PC-3 (cell line): ENCODE results near the gene RNASET2. TPM values are rescaled to one million over a fixed set of nuclear protein-coding genes. Genes with fewer than 3 reads are reported as not detected.

Experiments used
- ATAC-seq: fragments of 200-7000 bp; cut with Tn5 transposase; 2 replicates; pipeline ENCODE4 v1.9.1; 2020; ENCODE audit warnings: mild to moderate bottlenecking, moderate library complexity
- BruUV-seq: library from RNA; stranded (reverse); fragments of 400-500 nt; replicated peaks from 2 replicates; lab custom pipeline; 2021; lab: Mats Ljungman, UMichigan
- CTCF ChIA-PET: fragments of 300-600 bp; sonication (Branson Sonifier 250); formaldehyde crosslinking; loops from one replicate; lab custom pipeline; 2022; ENCODE audit warnings: antibody characterized with exemption; lab: Charles Lee
- POLR2A ChIA-PET: fragments of 300-600 bp; sonication (Branson Sonifier 250); formaldehyde crosslinking; loops from one replicate; lab custom pipeline; 2022; ENCODE audit warnings: antibody characterized with exemption; ENCODE audit not compliant: unreplicated experiment; lab: Charles Lee
- DNase-seq: peaks from one replicate; pipeline ENCODE4 v3.0.0-alpha.2; 2015
- H2AFZ ChIP-seq: fragments of 300-600 bp; sonication (generic); 2 replicates; pipeline ENCODE4 v1.6.0; 2016; ENCODE audit warnings: antibody characterized with exemption, low read length
- H3F3A ChIP-seq: fragments of 300-600 bp; sonication (generic); one replicate; pipeline ENCODE4 v1.6.0; 2017; ENCODE audit warnings: antibody characterized with exemption, low read length, control low read depth, mild to moderate bottlenecking; ENCODE audit not compliant: unreplicated experiment
- H3K27ac ChIP-seq: fragments of 300-600 bp; sonication (generic); 2 replicates; pipeline ENCODE4 v1.5.1; 2016; ENCODE audit warnings: mild to moderate bottlenecking, low read length
- H3K27me3 ChIP-seq: fragments of 300-600 bp; sonication (generic); 2 replicates; pipeline ENCODE4 v1.6.1; 2016; ENCODE audit warnings: low read length, mixed read lengths
- H3K36me3 ChIP-seq: fragments of 300-600 bp; sonication (generic); 2 replicates; pipeline ENCODE4 v1.6.1; 2016; ENCODE audit warnings: low read depth, mixed run types, low read length, mixed read lengths
- H3K4me1 ChIP-seq: fragments of 300-600 bp; sonication (generic); 2 replicates; pipeline ENCODE4 v1.5.1; 2016; ENCODE audit warnings: low read length; ENCODE audit not compliant: insufficient read depth
- H3K4me2 ChIP-seq: fragments of 300-600 bp; sonication (generic); 2 replicates; pipeline ENCODE4 v1.6.0; 2016; ENCODE audit warnings: low read length
- H3K4me3 ChIP-seq: fragments of 300-600 bp; sonication (generic); 2 replicates; pipeline ENCODE4 v1.5.1; 2016; ENCODE audit warnings: mild to moderate bottlenecking, low read length, mixed read lengths
- H3K79me2 ChIP-seq: fragments of 300-600 bp; sonication (generic); 2 replicates; pipeline ENCODE4 v1.6.1; 2017; ENCODE audit warnings: low read length, mixed read lengths
- H3K9ac ChIP-seq: fragments of 300-600 bp; sonication (generic); 2 replicates; pipeline ENCODE4 v1.6.0; 2016; ENCODE audit warnings: mild to moderate bottlenecking, low read length
- H3K9me2 ChIP-seq: fragments of 300-600 bp; sonication (generic); replicated peaks from 2 replicates; pipeline ENCODE4 v1.6.1; 2016; ENCODE audit warnings: mixed run types, low read length, mixed read lengths
- H3K9me3 ChIP-seq: fragments of 300-600 bp; sonication (generic); 2 replicates; pipeline ENCODE4 v1.6.1; 2016; ENCODE audit warnings: low read length, mixed read lengths
- H4K20me1 ChIP-seq: fragments of 300-600 bp; sonication (generic); 2 replicates; pipeline ENCODE4 v1.6.1; 2016; ENCODE audit warnings: low read length, mixed read lengths
- EZH2 ChIP-seq: fragments of 300-600 bp; sonication (generic); IDR thresholded peaks from one replicate; pipeline ENCODE4 v1.6.1; 2017; ENCODE audit warnings: antibody characterized with exemption, mild to moderate bottlenecking, low read length; ENCODE audit not compliant: unreplicated experiment
- EZH2phosphoT487 ChIP-seq: fragments of 300-600 bp; sonication (generic); IDR thresholded peaks from 2 replicates; pipeline ENCODE4 v1.6.1; 2018; ENCODE audit warnings: mild to moderate bottlenecking, antibody characterized with exemption, low read length, borderline replicate concordance
- intact Hi-C: fragments of 100-400 bp; cut with micrococcal nuclease; formaldehyde crosslinking; loops from 2 replicates; pipeline ENCODE4 v1.9.0; 2023
- total RNA-seq: library from RNA; depleted of rRNA; stranded (reverse); fragments of >200 nt; gene quantifications from 2 replicates; pipeline ENCODE4 v1.2.3, GENCODE V29; 2014
- TF ChIP-seq, protein P1 (sequence below): fragments of 300-600 bp; sonication (generic); conservative IDR thresholded peaks from 2 replicates; pipeline ENCODE4 v1.5.1; 2017; ENCODE audit warnings: antibody characterized with exemption, low read depth, mild to moderate bottlenecking, low read length

The RNASET2 gene
- total RNA-seq, 1 experiment from 2014 or later = 51.8 TPM

- Histone ChIP-seq H3K27me3 (no peaks in the 10 kb centered on the region), H3K4me2 (no peak overlapping the region), H3K4me1 (no peaks in the 10 kb centered on the region), H3K36me3 (no peaks in the 10 kb centered on the region), H4K20me1 (no peaks in the 10 kb centered on the region), H3F3A (no peaks in the 10 kb centered on the region), H3K79me2 (no peaks in the 10 kb centered on the region), H3K9me3 (no peaks in the 10 kb centered on the region), H3K9me2 (no peaks in the 10 kb centered on the region), H2AFZ (no peak overlapping the region), H3K27ac (no peak overlapping the region), H3K9ac (no peak overlapping the region), H3K4me3 (no peak overlapping the region)
- no peak for ATAC-seq
- intact Hi-C loops = no loop called here
- no peak for DNase-seq
- TF ChIP-seq EZH2phosphoT487 (no peak), EZH2 (no peak)
- TF ChIP-seq, protein P1, sequence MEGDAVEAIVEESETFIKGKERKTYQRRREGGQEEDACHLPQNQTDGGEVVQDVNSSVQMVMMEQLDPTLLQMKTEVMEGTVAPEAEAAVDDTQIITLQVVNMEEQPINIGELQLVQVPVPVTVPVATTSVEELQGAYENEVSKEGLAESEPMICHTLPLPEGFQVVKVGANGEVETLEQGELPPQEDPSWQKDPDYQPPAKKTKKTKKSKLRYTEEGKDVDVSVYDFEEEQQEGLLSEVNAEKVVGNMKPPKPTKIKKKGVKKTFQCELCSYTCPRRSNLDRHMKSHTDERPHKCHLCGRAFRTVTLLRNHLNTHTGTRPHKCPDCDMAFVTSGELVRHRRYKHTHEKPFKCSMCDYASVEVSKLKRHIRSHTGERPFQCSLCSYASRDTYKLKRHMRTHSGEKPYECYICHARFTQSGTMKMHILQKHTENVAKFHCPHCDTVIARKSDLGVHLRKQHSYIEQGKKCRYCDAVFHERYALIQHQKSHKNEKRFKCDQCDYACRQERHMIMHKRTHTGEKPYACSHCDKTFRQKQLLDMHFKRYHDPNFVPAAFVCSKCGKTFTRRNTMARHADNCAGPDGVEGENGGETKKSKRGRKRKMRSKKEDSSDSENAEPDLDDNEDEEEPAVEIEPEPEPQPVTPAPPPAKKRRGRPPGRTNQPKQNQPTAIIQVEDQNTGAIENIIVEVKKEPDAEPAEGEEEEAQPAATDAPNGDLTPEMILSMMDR = no peak
- ChIA-PET POLR2A (no interaction called here), CTCF (no interaction called here)
- no TSS peak for BruUV-seq
Observed at GRCh38 chr6:166902211-166902755, 54.1 kb downstream of the RNASET2 start.

DNA sequence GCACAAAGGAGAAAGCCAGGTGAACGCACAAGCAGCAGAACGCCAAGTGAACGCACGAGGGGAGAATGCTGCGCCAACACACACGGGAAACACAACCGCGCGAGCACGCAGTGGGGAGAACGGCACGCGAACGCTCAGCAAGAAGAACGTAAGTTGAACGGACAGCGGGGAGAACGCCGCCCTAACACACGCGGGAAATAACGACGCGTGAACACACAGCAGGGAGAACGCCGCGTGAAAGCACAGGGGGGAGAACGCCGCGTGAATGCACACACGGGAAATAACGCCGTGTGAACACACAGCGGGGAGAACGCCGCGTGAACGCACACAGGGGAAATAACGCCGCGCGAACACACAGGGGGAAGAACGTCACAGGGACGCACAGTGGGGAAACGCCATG is 54.7 kb downstream of the RNASET2 start:
- Histone ChIP-seq H3K79me2 (no peaks in the 10 kb centered on the region), H3K9me3 (no peaks in the 10 kb centered on the region), H3K4me3 (no peak overlapping the region), H4K20me1 (no peaks in the 10 kb centered on the region), H3K9ac (no peak overlapping the region), H3F3A (no peaks in the 10 kb centered on the region), H2AFZ (no peak overlapping the region), H3K36me3 (no peaks in the 10 kb centered on the region), H3K27me3 (no peaks in the 10 kb centered on the region), H3K9me2 (no peaks in the 10 kb centered on the region), H3K27ac (no peak overlapping the region), H3K4me1 (no peaks in the 10 kb centered on the region), H3K4me2 (no peak overlapping the region)
- no TSS peak for BruUV-seq
- POLR2A ChIA-PET = no interaction called here
- intact Hi-C loops = no loop called here
- DNase-seq = no peak
- CTCF ChIA-PET = no interaction called here
- no peak for ATAC-seq
- no peak for TF ChIP-seq EZH2phosphoT487
- no peak for TF ChIP-seq EZH2
- TF ChIP-seq, protein P1 = no peak

- ChIA-PET POLR2A (no interaction called here), CTCF (no interaction called here)
- H3K27ac ChIP-seq = no peak overlapping the region
- no peaks in the 10 kb centered on the region for H4K20me1 ChIP-seq
- H3K9me3 ChIP-seq = no peaks in the 10 kb centered on the region
- H2AFZ ChIP-seq = no peak overlapping the region
- no peak overlapping the region for H3K4me2 ChIP-seq
- no peaks in the 10 kb centered on the region for H3K27me3 ChIP-seq
- no peaks in the 10 kb centered on the region for H3F3A ChIP-seq
- H3K79me2 ChIP-seq = no peaks in the 10 kb centered on the region
- no TSS peak for BruUV-seq
- intact Hi-C loops = no loop called here
- no peaks in the 10 kb centered on the region for H3K36me3 ChIP-seq
- no peak for TF ChIP-seq EZH2phosphoT487
- TF ChIP-seq, protein P1 = no peak
- no peak for TF ChIP-seq EZH2
- ATAC-seq = no peak
- DNase-seq = no peak
- H3K9ac ChIP-seq = no peak overlapping the region
- H3K4me3 ChIP-seq = no peak overlapping the region
- no peaks in the 10 kb centered on the region for H3K9me2 ChIP-seq
- H3K4me1 ChIP-seq = no peaks in the 10 kb centered on the region
Observed at GRCh38 chr6:166900956-166901607, 55.3 kb downstream of the RNASET2 start.
